ENCODE measurements around the gene TAS2R60. TPM values are rescaled to one million over a fixed set of nuclear protein-coding genes. Genes with fewer than 3 reads are reported as not detected.

The TAS2R60 gene
- polyA plus RNA-seq, 1 donor (not counting 4 experiments of a cell fraction or from before 2014, with no cell fraction given): 0.17 TPM

DNA sequence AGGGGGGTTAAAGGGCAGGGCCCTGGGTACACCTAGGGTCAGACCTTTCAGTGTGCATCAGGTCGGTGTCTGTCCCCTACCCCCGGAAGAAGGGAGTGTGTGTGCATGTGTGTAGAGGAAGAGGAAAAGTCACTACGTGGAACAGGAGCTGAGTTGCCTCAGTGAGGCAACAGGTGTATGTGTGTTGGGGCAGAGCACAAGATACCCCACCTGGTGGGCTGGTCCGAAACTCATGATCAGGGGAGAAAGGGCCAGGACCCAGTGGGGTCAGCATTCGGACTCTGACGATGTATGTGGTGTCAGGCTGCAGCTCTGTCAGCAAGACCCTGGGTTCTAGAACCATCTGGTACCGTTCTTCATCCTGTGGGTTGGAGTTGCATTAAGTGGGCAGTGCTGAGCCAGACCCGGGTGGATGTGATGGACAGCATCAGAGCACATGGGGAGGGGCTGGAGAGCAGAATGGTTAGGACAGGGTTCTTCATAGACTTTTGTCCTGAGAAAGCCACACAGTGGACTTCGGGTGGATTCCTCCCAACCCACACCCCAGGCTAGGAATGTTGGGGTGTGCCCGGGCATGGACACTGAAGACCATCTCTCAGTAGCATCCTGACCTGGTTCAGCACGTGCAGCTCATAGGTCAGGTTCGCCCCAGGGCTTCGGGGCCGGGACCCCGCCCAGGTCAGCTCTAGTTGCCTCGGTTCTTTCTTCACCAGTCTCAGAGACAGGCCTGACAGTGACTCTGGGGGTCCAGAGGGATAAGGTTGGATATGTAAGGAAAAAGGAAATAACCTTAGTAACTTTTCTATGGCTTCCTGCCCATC, 45.3 kb upstream of the TAS2R60 start:
- Histone ChIP-seq H3K36me3 (ENCODE audit: control insufficient read depth in 2 of 2, extremely low read depth in 1 of 2, insufficient read depth in 2 of 2, low read length in 2 of 2) (peaks cover 22 to 28% of the 10 kb centered on the region in 2 experiments), H3K27me3 (ENCODE audit: control insufficient read depth, extremely low read depth, insufficient read depth, low read length) (no peaks in the 10 kb centered on the region), H4K20me1 (ENCODE audit: control insufficient read depth, extremely low read depth, insufficient read depth, low read length) (no peaks in the 10 kb centered on the region), H3K9me3 (ENCODE audit: control insufficient read depth, low read depth, low read length) (no peaks in the 10 kb centered on the region), H2AFZ (ENCODE audit: control insufficient read depth, low read length) (no peak overlapping the region), H3K27ac (ENCODE audit: control insufficient read depth, insufficient read depth, low read length) (no peak overlapping the region), H3K4me1 (ENCODE audit: control insufficient read depth, extremely low read depth, insufficient read depth, low read length) (no peaks in the 10 kb centered on the region), H3K9me1 (ENCODE audit: control insufficient read depth, extremely low read depth, insufficient read depth, low read length) (peaks cover 3% of the 10 kb centered on the region), H3K4me3 (ENCODE audit: control insufficient read depth in 2 of 3, extremely low read depth in 1 of 3, insufficient read depth in 2 of 3, low read depth in 1 of 3, low read length in 3 of 3) (no peak overlapping the region), H3K79me2 (ENCODE audit: control insufficient read depth, insufficient read depth, low read length) (no peaks in the 10 kb centered on the region), H3K9ac (ENCODE audit: control insufficient read depth, extremely low read depth, insufficient read depth, low read length) (no peak overlapping the region), H3K4me2 (ENCODE audit: control insufficient read depth, extremely low read depth, insufficient read depth, low read depth, low read length) (no peak overlapping the region)
- dilution Hi-C loops (cut with MboI; ENCODE audit: extremely low pct_ligation_motif_present, low sequenced_read_pairs): no loop called here
- DNase-seq (ENCODE audit: low read depth, low spot score) (no peak), FAIRE-seq (no peak)
- no peak for TF ChIP-seq EZH2 (IDR thresholded peaks at IDR 0.05; ENCODE audit: low read length)
- TF ChIP-seq, protein P1, sequence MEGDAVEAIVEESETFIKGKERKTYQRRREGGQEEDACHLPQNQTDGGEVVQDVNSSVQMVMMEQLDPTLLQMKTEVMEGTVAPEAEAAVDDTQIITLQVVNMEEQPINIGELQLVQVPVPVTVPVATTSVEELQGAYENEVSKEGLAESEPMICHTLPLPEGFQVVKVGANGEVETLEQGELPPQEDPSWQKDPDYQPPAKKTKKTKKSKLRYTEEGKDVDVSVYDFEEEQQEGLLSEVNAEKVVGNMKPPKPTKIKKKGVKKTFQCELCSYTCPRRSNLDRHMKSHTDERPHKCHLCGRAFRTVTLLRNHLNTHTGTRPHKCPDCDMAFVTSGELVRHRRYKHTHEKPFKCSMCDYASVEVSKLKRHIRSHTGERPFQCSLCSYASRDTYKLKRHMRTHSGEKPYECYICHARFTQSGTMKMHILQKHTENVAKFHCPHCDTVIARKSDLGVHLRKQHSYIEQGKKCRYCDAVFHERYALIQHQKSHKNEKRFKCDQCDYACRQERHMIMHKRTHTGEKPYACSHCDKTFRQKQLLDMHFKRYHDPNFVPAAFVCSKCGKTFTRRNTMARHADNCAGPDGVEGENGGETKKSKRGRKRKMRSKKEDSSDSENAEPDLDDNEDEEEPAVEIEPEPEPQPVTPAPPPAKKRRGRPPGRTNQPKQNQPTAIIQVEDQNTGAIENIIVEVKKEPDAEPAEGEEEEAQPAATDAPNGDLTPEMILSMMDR (optimal IDR thresholded peaks at IDR 0.05 in 1 of 3, IDR thresholded peaks at IDR 0.05 in 1 of 3, conservative IDR thresholded peaks at IDR 0.05 in 1 of 3; ENCODE audit: extremely low read depth in 1 of 3, insufficient read depth in 2 of 3, low read length in 3 of 3): no peak

- Histone ChIP-seq H3K27ac (ENCODE audit: control insufficient read depth, insufficient read depth, low read length) (no peak overlapping the region), H3K4me1 (ENCODE audit: control insufficient read depth, extremely low read depth, insufficient read depth, low read length) (no peaks in the 10 kb centered on the region), H3K27me3 (ENCODE audit: control insufficient read depth, extremely low read depth, insufficient read depth, low read length) (no peaks in the 10 kb centered on the region), H3K36me3 (ENCODE audit: control insufficient read depth in 2 of 2, extremely low read depth in 1 of 2, insufficient read depth in 2 of 2, low read length in 2 of 2) (peaks cover 22 to 25% of the 10 kb centered on the region in 2 experiments), H3K9ac (ENCODE audit: control insufficient read depth, extremely low read depth, insufficient read depth, low read length) (no peak overlapping the region), H3K79me2 (ENCODE audit: control insufficient read depth, insufficient read depth, low read length) (no peaks in the 10 kb centered on the region), H2AFZ (ENCODE audit: control insufficient read depth, low read length) (no peak overlapping the region), H3K4me3 (ENCODE audit: control insufficient read depth in 2 of 3, extremely low read depth in 1 of 3, insufficient read depth in 2 of 3, low read depth in 1 of 3, low read length in 3 of 3) (no peak overlapping the region), H3K9me3 (ENCODE audit: control insufficient read depth, low read depth, low read length) (no peaks in the 10 kb centered on the region), H4K20me1 (ENCODE audit: control insufficient read depth, extremely low read depth, insufficient read depth, low read length) (no peaks in the 10 kb centered on the region), H3K4me2 (ENCODE audit: control insufficient read depth, extremely low read depth, insufficient read depth, low read depth, low read length) (no peak overlapping the region), H3K9me1 (ENCODE audit: control insufficient read depth, extremely low read depth, insufficient read depth, low read length) (peaks cover 3% of the 10 kb centered on the region)
- DNase-seq (ENCODE audit: low read depth, low spot score) (no peak), FAIRE-seq (no peak)
- dilution Hi-C loops (cut with MboI; ENCODE audit: extremely low pct_ligation_motif_present, low sequenced_read_pairs): no loop called here
- no peak for TF ChIP-seq EZH2 (IDR thresholded peaks at IDR 0.05; ENCODE audit: low read length)
- TF ChIP-seq, protein P1 (optimal IDR thresholded peaks at IDR 0.05 in 1 of 3, IDR thresholded peaks at IDR 0.05 in 1 of 3, conservative IDR thresholded peaks at IDR 0.05 in 1 of 3; ENCODE audit: extremely low read depth in 1 of 3, insufficient read depth in 2 of 3, low read length in 3 of 3): no peak
These were observed 44.6 kb upstream of the TAS2R60 start for GRCh38 chr7:143398616-143399015.

Data from keratinocyte (primary cell).